Sigmoid colon (tissue), 7 donors: Measurements from ENCODE around the gene VILL. TPM values are rescaled to one million over a fixed set of nuclear protein-coding genes. Genes with fewer than 3 reads are reported as not detected.

Experiments
- DNase-seq: peaks from one replicate; pipeline ENCODE4 v3.0.0-alpha.2; 2019
- H3K27ac ChIP-seq, 4 donors: fragments of 200-600 bp; sonication (generic); one replicate each; pipeline ENCODE4 v1.5.1; 2016 to 2019; ENCODE audit warnings: mild to moderate bottlenecking in 1 of 4
- H3K27me3 ChIP-seq, 3 donors: fragments of 200-600 bp; sonication (generic); one replicate each; pipeline ENCODE4 v1.5.1; 2019; ENCODE audit warnings: mild to moderate bottlenecking in 1 of 3
- H3K36me3 ChIP-seq, 4 donors: fragments of 200-600 bp; sonication (generic); one replicate each; pipeline ENCODE4 v1.5.1; 2016 to 2019
- H3K4me1 ChIP-seq, 4 donors: fragments of 200-600 bp; sonication (generic); one replicate each; pipeline ENCODE4 v1.5.1; 2017 to 2019
- H3K4me3 ChIP-seq, 4 donors: fragments of 200-600 bp; sonication (generic); one replicate each; pipeline ENCODE4 v1.5.1; 2017 to 2019; ENCODE audit warnings: mild to moderate bottlenecking in 2 of 4, moderate library complexity in 1 of 4
- H3K9me3 ChIP-seq, 4 donors: fragments of 200-600 bp in 3 of 4; sonication (generic) in 3 of 4; one replicate each; pipeline versions ENCODE4 v1.5.1 to v1.6.1; 2013 to 2019
- EP300 ChIP-seq, 4 donors: sonication (generic); formaldehyde crosslinking; IDR thresholded peaks; one replicate each; pipeline ENCODE4 v1.6.1; 2017; ENCODE audit warnings: antibody characterized with exemption in 4 of 4
- POLR2A ChIP-seq, 2 donors: fragments of 450-650 bp; IDR thresholded peaks; one replicate each; pipeline ENCODE4 v1.6.1; 2016; ENCODE audit warnings: antibody characterized with exemption in 2 of 2, mild to moderate bottlenecking in 2 of 2, moderate library complexity in 2 of 2
- POLR2AphosphoS5 ChIP-seq, 4 donors: sonication (generic); formaldehyde crosslinking; IDR thresholded peaks; one replicate each; pipeline ENCODE4 v1.6.1; 2017; ENCODE audit warnings: antibody characterized with exemption in 4 of 4
- WGBS, 2 donors: extraction: QIAGEN DNeasy Blood & Tissue Kit; methylation state at CpG; one replicate each; pipeline ENCODE4 v1.1.7; 2013; 5-methylcytosine and 5-hydroxymethylcytosine counted together
- intact Hi-C: fragments of 100-400 bp; cut with DNase I; formaldehyde crosslinking; loops from one replicate; pipeline ENCODE4 v1.15.1; 2023
- polyA plus RNA-seq, 3 donors: library from polyadenylated mRNA; stranded (reverse); fragments of 200-250 nt; gene quantifications; one replicate each; pipeline ENCODE4 v1.2.3, GENCODE V29; 2013
- total RNA-seq, 4 donors: library from RNA; depleted of rRNA; stranded (reverse); fragments of >200 nt; gene quantifications; one replicate each; pipeline ENCODE4 v1.1.0, GENCODE V29; 2016
- TF ChIP-seq, protein P1 (sequence below), 4 experiments: fragments of 450-650 bp in 3 of 4; fragments of 200-600 bp in 1 of 4; IDR thresholded peaks; one replicate each; pipeline ENCODE4 v1.5.1; 2016 to 2019; ENCODE audit warnings: antibody characterized with exemption in 4 of 4, mild to moderate bottlenecking in 3 of 4, moderate library complexity in 2 of 4
- donor health status: healthy with polysubstance abuse.
- donor health status: Bipolar disorder and iron deficiency.
- donor health status: healthy.

The VILL gene
- total and polyA plus RNA-seq, 7 donors: 5.3 to 175 (median 8.3) TPM

DNA sequence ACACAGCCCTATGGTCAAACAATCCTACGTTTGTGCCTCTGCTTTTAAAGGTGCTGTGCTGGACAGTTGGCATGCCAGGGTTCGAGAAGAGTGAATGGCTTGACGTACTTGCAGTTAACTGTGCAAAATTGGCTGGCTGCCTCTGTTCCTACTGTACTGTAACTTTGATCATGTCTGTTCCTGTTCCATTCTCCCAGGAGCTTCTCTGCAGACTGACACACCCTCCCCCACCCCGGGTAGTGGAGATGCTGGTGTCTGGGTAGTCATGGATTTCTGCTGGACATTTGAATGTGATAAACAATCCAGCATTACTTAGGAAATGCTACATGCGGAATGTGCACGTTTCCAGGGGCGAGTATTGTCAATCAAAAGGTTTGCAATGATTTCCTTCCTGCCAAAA is 6.5 kb upstream of the VILL start:
- TF ChIP-seq EP300 (IDR thresholded peaks at IDR 0.05) (no peak), POLR2AphosphoS5 (IDR thresholded peaks at IDR 0.05) (no peak), POLR2A (IDR thresholded peaks at IDR 0.05) (no peak)
- TF ChIP-seq, protein P1, sequence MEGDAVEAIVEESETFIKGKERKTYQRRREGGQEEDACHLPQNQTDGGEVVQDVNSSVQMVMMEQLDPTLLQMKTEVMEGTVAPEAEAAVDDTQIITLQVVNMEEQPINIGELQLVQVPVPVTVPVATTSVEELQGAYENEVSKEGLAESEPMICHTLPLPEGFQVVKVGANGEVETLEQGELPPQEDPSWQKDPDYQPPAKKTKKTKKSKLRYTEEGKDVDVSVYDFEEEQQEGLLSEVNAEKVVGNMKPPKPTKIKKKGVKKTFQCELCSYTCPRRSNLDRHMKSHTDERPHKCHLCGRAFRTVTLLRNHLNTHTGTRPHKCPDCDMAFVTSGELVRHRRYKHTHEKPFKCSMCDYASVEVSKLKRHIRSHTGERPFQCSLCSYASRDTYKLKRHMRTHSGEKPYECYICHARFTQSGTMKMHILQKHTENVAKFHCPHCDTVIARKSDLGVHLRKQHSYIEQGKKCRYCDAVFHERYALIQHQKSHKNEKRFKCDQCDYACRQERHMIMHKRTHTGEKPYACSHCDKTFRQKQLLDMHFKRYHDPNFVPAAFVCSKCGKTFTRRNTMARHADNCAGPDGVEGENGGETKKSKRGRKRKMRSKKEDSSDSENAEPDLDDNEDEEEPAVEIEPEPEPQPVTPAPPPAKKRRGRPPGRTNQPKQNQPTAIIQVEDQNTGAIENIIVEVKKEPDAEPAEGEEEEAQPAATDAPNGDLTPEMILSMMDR (IDR thresholded peaks at IDR 0.05): no peak
- intact Hi-C loops: no loop called here
- peaks cover 0 to 47% (median 12%) of the 10 kb centered on the region in 4 donors for H3K36me3 ChIP-seq
- 53 to 76% methylated on average over 7 of the region's 7 CpGs for WGBS, 2 donors
- DNase-seq: peak; percentile 10
- H3K4me3 ChIP-seq: no peak overlapping the region
- H3K27ac ChIP-seq: no peak overlapping the region
- H3K4me1 ChIP-seq: no peaks in the 10 kb centered on the region
- H3K27me3 ChIP-seq: no peaks in the 10 kb centered on the region
- H3K9me3 ChIP-seq: no peaks in the 10 kb centered on the region

DNA sequence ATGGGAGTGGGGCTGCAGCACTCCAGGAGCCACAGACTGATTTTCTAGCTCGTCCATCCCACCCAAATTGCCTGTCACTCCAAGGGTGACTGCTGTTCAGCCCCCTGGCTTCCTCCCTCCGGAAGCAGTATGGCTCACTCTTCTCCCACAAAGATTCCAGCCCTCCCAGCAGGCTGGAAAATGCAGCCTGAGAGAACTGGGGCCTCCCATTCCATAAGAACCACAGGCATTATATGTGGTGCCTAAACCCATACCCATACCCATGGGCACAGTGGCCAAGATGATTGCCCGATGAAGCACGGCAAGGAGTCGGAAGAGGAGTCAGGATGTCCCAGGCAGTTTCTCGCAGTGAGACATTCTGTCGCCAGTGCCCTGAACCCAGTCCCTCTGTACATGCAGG is 6.0 kb upstream of the VILL start:
- WGBS, 2 donors: 94 to 96% methylated on average over 7 of the region's 7 CpGs
- H3K4me3 ChIP-seq: no peak overlapping the region
- intact Hi-C loops: no loop called here
- no peaks in the 10 kb centered on the region for H3K4me1 ChIP-seq
- TF ChIP-seq POLR2AphosphoS5 (IDR thresholded peaks at IDR 0.05) (no peak), EP300 (IDR thresholded peaks at IDR 0.05) (no peak), POLR2A (IDR thresholded peaks at IDR 0.05) (no peak)
- TF ChIP-seq, protein P1 (IDR thresholded peaks at IDR 0.05): no peak
- H3K27me3 ChIP-seq: no peaks in the 10 kb centered on the region
- H3K9me3 ChIP-seq: no peaks in the 10 kb centered on the region
- peak; percentile 48 for DNase-seq
- no peak overlapping the region for H3K27ac ChIP-seq
- H3K36me3 ChIP-seq: peaks cover 0 to 47% (median 12%) of the 10 kb centered on the region in 4 donors

DNA sequence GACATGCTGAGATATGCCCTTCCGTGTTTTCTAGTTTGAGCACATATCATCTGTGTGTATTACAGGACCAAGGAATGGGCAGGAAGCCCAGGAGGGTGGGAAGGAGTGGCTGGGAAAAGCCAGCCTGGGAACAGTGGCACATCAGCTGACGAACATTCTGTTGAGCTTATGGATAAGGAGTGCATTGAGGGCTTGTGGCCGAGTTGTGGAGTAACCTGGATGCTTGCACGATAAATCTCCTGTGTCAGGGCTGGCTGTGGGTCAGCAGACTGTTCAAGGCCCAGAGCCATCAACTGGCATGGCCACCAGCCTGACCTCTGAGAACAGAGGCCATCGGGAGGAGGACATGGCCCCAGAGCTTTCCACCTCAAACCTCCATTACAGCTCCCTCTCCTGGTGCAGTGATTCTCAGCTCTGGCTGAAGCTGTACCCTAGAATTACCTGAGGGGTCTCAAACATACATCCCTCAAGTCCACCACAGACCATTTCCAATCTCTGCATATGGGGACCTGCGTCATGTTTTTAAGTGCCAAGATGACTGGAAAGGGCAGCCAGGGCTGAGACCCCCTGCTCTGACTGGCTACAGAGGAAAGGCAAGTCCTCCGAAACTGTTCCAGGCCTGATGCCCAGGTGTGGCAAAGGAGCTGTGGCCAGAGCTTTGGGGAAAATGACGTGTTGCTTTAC is 4.8 kb upstream of the VILL start:
- peak overlapping the region in 1 of 4 donors; percentile 0 for H3K27ac ChIP-seq

DNA sequence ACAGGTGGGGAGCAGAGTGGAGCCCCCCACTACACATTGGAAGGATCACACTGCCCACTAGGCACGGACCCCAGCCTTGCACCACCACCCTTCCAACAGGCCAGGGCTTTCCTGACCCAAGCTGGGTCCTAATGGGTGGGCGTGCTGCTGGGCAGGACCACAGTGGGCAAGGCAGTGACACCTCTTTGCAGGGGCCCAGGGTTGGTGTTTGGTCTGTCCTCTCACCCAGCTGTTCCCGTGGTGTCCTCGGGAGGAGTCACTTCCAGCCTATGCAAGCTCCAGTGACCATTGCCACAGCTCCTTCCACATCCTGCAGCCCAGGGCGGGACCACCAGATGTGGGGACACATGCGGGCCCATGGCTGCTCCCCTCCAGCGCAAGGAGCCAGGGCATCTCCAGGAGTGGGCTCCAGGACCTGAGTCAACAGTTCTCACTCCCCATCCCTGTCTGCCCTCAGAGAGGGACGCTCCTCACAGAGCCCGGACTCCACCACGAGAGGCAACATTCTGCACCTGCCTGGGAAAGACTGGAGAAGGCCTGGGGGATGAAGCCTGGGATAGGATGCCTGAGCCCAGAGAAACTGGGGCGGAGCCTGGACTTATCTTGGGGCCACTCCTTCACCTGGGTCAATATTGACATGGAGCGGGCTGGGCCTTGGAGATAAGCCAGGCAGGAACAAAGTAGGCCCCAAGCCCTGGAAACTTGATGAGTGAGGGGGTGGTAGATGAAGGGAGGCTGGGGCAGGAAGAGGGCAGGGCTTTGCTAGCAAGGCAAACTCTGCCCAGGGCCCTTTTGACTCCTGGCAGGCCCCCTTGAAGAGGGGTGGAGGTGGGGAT is 3.9 kb upstream of the VILL start:
- DNase-seq: peak; percentile 46
- intact Hi-C loops: no loop called here
- Histone ChIP-seq H3K4me3 (no peak overlapping the region), H3K9me3 (no peaks in the 10 kb centered on the region), H3K27ac (peak overlapping the region in 1 of 4 donors; percentile 0), H3K36me3 (peaks cover 0 to 27% (median 6%) of the 10 kb centered on the region in 4 donors), H3K27me3 (no peaks in the 10 kb centered on the region), H3K4me1 (no peaks in the 10 kb centered on the region)
- peak in 1 of 2 donors; percentile 64 for TF ChIP-seq POLR2A (IDR thresholded peaks at IDR 0.05)
- no peak for TF ChIP-seq POLR2AphosphoS5 (IDR thresholded peaks at IDR 0.05)
- WGBS, 2 donors: 21 to 76% methylated on average over 12 of the region's 12 CpGs

More for the DNA sequence above, 4.8 kb upstream of the VILL start:
- H3K4me1 ChIP-seq: no peaks in the 10 kb centered on the region
- DNase-seq: peak; percentile 36
- TF ChIP-seq EP300 (IDR thresholded peaks at IDR 0.05) (no peak), POLR2A (IDR thresholded peaks at IDR 0.05) (peak in 1 of 2 donors; percentile 13), POLR2AphosphoS5 (IDR thresholded peaks at IDR 0.05) (no peak)
- H3K9me3 ChIP-seq: no peaks in the 10 kb centered on the region
- H3K36me3 ChIP-seq: peaks cover 0 to 36% (median 9%) of the 10 kb centered on the region in 4 donors
- intact Hi-C loops: no loop called here
- 43 to 72% methylated on average over 8 of the region's 8 CpGs for WGBS, 2 donors
- H3K27me3 ChIP-seq: no peaks in the 10 kb centered on the region
- H3K4me3 ChIP-seq: no peak overlapping the region

DNA sequence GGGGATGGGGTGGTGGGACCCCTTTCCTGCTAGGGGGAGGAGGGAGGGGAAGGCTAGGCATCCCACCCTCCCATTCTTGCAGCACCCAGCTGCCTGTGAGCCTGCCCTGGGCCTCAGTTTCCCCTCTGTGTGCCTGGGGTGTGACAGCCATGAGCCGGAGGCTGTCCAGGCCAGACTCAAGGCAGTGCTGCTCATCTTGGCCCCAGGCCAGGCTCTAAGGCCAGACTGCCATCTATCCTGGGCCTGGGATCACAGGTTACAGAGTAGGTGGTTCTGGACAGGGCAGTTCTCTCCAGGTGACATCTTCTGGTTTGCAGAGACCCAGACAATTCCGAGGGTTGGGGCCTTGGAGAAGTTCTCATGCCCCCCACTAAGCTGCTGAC is 3.3 kb upstream of the VILL start:
- H3K9me3 ChIP-seq: no peaks in the 10 kb centered on the region
- peaks cover 0 to 21% (median 1%) of the 10 kb centered on the region in 4 donors for H3K36me3 ChIP-seq
- peak; percentile 46 for DNase-seq
- intact Hi-C loops: no loop called here
- 16 to 65% methylated on average over 2 of the region's 2 CpGs for WGBS, 2 donors
- H3K4me3 ChIP-seq: no peak overlapping the region
- H3K27ac ChIP-seq: no peak overlapping the region
- H3K4me1 ChIP-seq: no peaks in the 10 kb centered on the region
- TF ChIP-seq POLR2A (IDR thresholded peaks at IDR 0.05) (no peak), EP300 (IDR thresholded peaks at IDR 0.05) (no peak), POLR2AphosphoS5 (IDR thresholded peaks at IDR 0.05) (no peak)
- TF ChIP-seq, protein P1 (IDR thresholded peaks at IDR 0.05): no peak
- H3K27me3 ChIP-seq: no peaks in the 10 kb centered on the region
